H9 (cell line): ENCODE results near the gene ZDHHC9. TPM values are rescaled to one million over a fixed set of nuclear protein-coding genes. Genes with fewer than 3 reads are reported as not detected.
A peak's percentile ranks its signal among the peaks of the same experiment; 100 is the strongest.

Experiments used
- DNase-seq: peaks from one replicate; pipeline ENCODE4 v3.0.0-alpha.2; 2017
- H2AFZ ChIP-seq: one replicate; pipeline ENCODE4 v1.6.1; 2013; ENCODE audit warnings: mild to moderate bottlenecking, low read length, control low read depth, moderate library complexity
- H2AK5ac ChIP-seq: 2 replicates; pipeline ENCODE4 v1.6.1; 2013; ENCODE audit warnings: low read length, control low read depth, mixed read lengths; ENCODE audit not compliant: insufficient read length
- H2BK120ac ChIP-seq: one replicate; pipeline ENCODE4 v1.6.1; 2013; ENCODE audit warnings: low read depth, mild to moderate bottlenecking, low read length, control low read depth, inconsistent platforms; ENCODE audit not compliant: poor library complexity, severe bottlenecking
- H2BK12ac ChIP-seq: 2 replicates; pipeline ENCODE4 v1.6.1; 2013; ENCODE audit warnings: low read length, control low read depth, mixed read lengths, low read depth; ENCODE audit not compliant: insufficient read length
- H2BK15ac ChIP-seq: 2 replicates; pipeline ENCODE4 v1.6.1; 2013; ENCODE audit warnings: low read depth, low read length, control low read depth
- H2BK20ac ChIP-seq: one replicate; pipeline ENCODE4 v1.6.1; 2013; ENCODE audit warnings: low read depth, mild to moderate bottlenecking, low read length, control low read depth, inconsistent platforms; ENCODE audit not compliant: poor library complexity, severe bottlenecking
- H2BK5ac ChIP-seq: 2 replicates; pipeline ENCODE4 v1.6.1; 2013; ENCODE audit warnings: low read length, control low read depth, mixed read lengths; ENCODE audit not compliant: insufficient read length
- H3K14ac ChIP-seq: 2 replicates; pipeline ENCODE4 v1.6.1; 2013; ENCODE audit warnings: low read length, control low read depth; ENCODE audit not compliant: insufficient read depth
- H3K18ac ChIP-seq: 2 replicates; pipeline ENCODE4 v1.6.1; 2013; ENCODE audit warnings: low read depth, mild to moderate bottlenecking, mixed read lengths, low read length, control low read depth; ENCODE audit not compliant: insufficient read length
- H3K23ac ChIP-seq: 2 replicates; pipeline ENCODE4 v1.6.1; 2013; ENCODE audit warnings: low read length, control low read depth, mixed read lengths, low read depth; ENCODE audit not compliant: insufficient read length
- H3K23me2 ChIP-seq: 2 replicates; pipeline ENCODE4 v1.6.1; 2013; ENCODE audit warnings: low read depth, mild to moderate bottlenecking, mixed read lengths, low read length, control low read depth; ENCODE audit not compliant: insufficient read length, poor library complexity, severe bottlenecking
- H3K27ac ChIP-seq: 2 replicates; pipeline ENCODE4 v1.5.1; 2013; ENCODE audit warnings: low read length, control low read depth, mixed read lengths, low read depth; ENCODE audit not compliant: insufficient read length
- H3K27me3 ChIP-seq: 2 replicates; pipeline ENCODE4 v1.6.1; 2013; ENCODE audit warnings: low read length, control low read depth, inconsistent platforms; ENCODE audit not compliant: insufficient read depth
- H3K4ac ChIP-seq: 2 replicates; pipeline ENCODE4 v1.6.1; 2013; ENCODE audit warnings: low read depth, mild to moderate bottlenecking, control low read depth, inconsistent platforms, low read length, moderate library complexity
- H3K4me1 ChIP-seq: 2 replicates; pipeline ENCODE4 v1.6.1; 2013; ENCODE audit warnings: low read length, control low read depth, inconsistent platforms; ENCODE audit not compliant: insufficient read depth
- H3K4me2 ChIP-seq: 2 replicates; pipeline ENCODE4 v1.6.1; 2013; ENCODE audit warnings: low read length, control low read depth, mixed read lengths; ENCODE audit not compliant: insufficient read length, insufficient read depth
- H3K56ac ChIP-seq: 2 replicates; pipeline ENCODE4 v1.6.1; 2013; ENCODE audit warnings: low read depth, mild to moderate bottlenecking, mixed read lengths, low read length, control low read depth; ENCODE audit not compliant: insufficient read length
- H3K79me1 ChIP-seq: 2 replicates; pipeline ENCODE4 v1.6.1; 2013; ENCODE audit warnings: low read depth, mild to moderate bottlenecking, moderate library complexity, low read length, control low read depth, inconsistent platforms; ENCODE audit not compliant: insufficient read depth, poor library complexity, severe bottlenecking
- H3K79me2 ChIP-seq: 2 replicates; pipeline ENCODE4 v1.6.1; 2013; ENCODE audit warnings: low read length, control low read depth, inconsistent platforms; ENCODE audit not compliant: insufficient read depth
- H3K9ac ChIP-seq: 2 replicates; pipeline ENCODE4 v1.6.1; 2013; ENCODE audit warnings: low read length, control low read depth, mixed read lengths; ENCODE audit not compliant: insufficient read length; ENCODE audit errors: extremely low read depth
- H3K9me3 ChIP-seq: one replicate; pipeline ENCODE4 v1.6.1; 2013; ENCODE audit warnings: low read depth, low read length, inconsistent platforms; ENCODE audit not compliant: control insufficient read depth
- H3T11ph ChIP-seq: one replicate; pipeline ENCODE4 v1.6.1; 2013; ENCODE audit warnings: mild to moderate bottlenecking, low read length, control low read depth, inconsistent platforms
- H4K20me1 ChIP-seq: one replicate; pipeline ENCODE4 v1.6.1; 2013; ENCODE audit not compliant: control insufficient read depth, insufficient read length, insufficient read depth
- H4K5ac ChIP-seq: 2 replicates; pipeline ENCODE4 v1.6.1; 2013; ENCODE audit warnings: low read depth, mild to moderate bottlenecking, mixed read lengths, low read length, control low read depth; ENCODE audit not compliant: insufficient read length
- H4K8ac ChIP-seq: replicated peaks from 2 replicates; pipeline ENCODE4 v1.6.1; 2013; ENCODE audit warnings: low read length, control low read depth, mixed read lengths, low read depth; ENCODE audit not compliant: insufficient read length
- H4K91ac ChIP-seq: 2 replicates; pipeline ENCODE4 v1.6.1; 2013; ENCODE audit warnings: low read depth, mild to moderate bottlenecking, moderate library complexity, mixed read lengths, low read length, control low read depth; ENCODE audit not compliant: insufficient read length
- H3K27ac Mint-ChIP-seq, 3 experiments: 2 replicates in 2 of 3; 3 replicates in 1 of 3; pipeline ENCODE4 v1.8.0; 2020 to 2021; ENCODE audit warnings: mixed read lengths in 3 of 3, mild to moderate bottlenecking in 1 of 3, moderate library complexity in 1 of 3
- H3K27me3 Mint-ChIP-seq: 2 replicates; pipeline ENCODE4 v1.8.0; 2021; ENCODE audit warnings: low read depth, mild to moderate bottlenecking, moderate library complexity, mixed read lengths
- H3K36me3 Mint-ChIP-seq, 3 experiments: 2 replicates in 2 of 3; 3 replicates in 1 of 3; pipeline ENCODE4 v1.8.0; 2020 to 2021; ENCODE audit warnings: low read depth in 3 of 3, mixed read lengths in 3 of 3; ENCODE audit not compliant: insufficient read depth in 1 of 3
- H3K4me1 Mint-ChIP-seq, 2 experiments: 2 replicates each; pipeline ENCODE4 v1.8.0; 2020; ENCODE audit warnings: mixed read lengths in 2 of 2
- H3K4me3 Mint-ChIP-seq, 2 experiments: 2 replicates in 1 of 2; 3 replicates in 1 of 2; pipeline ENCODE4 v1.8.0; 2020 to 2021; ENCODE audit warnings: mild to moderate bottlenecking in 2 of 2, mixed read lengths in 2 of 2, moderate library complexity in 1 of 2
- H3K9me3 Mint-ChIP-seq, 2 experiments: 2 replicates in 1 of 2; 3 replicates in 1 of 2; pipeline ENCODE4 v1.8.0; 2020; ENCODE audit warnings: mild to moderate bottlenecking in 2 of 2, mixed read lengths in 2 of 2, moderate library complexity in 1 of 2
- CTCF ChIP-seq: fragments of 200-600 bp; sonication (generic); conservative IDR thresholded peaks from 3 replicates; pipeline ENCODE4 v1.8.0; 2021; ENCODE audit warnings: antibody characterized with exemption, mild to moderate bottlenecking
- WGBS: extraction: QIAGEN DNeasy Blood & Tissue Kit; methylation state at CpG from one replicate; pipeline ENCODE4 v1.1.7; 2013; ENCODE audit warnings: missing lambda C conversion rate, low lambda C conversion rate, mixed read lengths; ENCODE audit not compliant: insufficient read length; ENCODE audit errors: extremely low coverage; 5-methylcytosine and 5-hydroxymethylcytosine counted together
- long read RNA-seq: library from polyadenylated mRNA; unstranded; transcript quantifications from one replicate; pipeline ENCODE4 v2.0.0, GENCODE V29; 2020
- total RNA-seq: library from RNA; stranded (reverse); gene quantifications from 2 replicates; pipeline ENCODE4 v1.2.1, GENCODE V29; 2021

ZDHHC9 gene
- 20.2 and 21.0 TPM in 2 replicates for total RNA-seq
- long read RNA-seq, full-length matches to known transcripts: 77 of 113 reads
- long read RNA-seq, partial matches to known transcripts: 3 of 113 reads
- long read RNA-seq, other reads (novel, unspliced or antisense): 33 of 113 reads

- no peak within 1 kb of the TSS for H3K23ac ChIP-seq
- no peak for TF ChIP-seq CTCF
- H3K14ac ChIP-seq: no peak within 1 kb of the TSS
- no peak within 1 kb of the TSS for H2BK12ac ChIP-seq
- DNase-seq: peak; percentile 92
- H2AFZ ChIP-seq: no peak within 1 kb of the TSS
- Mint-ChIP-seq H3K36me3 (peaks cover 12 to 27% (median 12%) of the 10 kb centered on the region in 3 experiments), H3K27ac (peak within 1 kb of the TSS in 2 of 3 experiments; percentile 68 to 82; a peak in 5 of 7 replicates), H3K4me3 (peak within 1 kb of the TSS; percentile 88 to 94), H3K27me3 (peaks cover 4% of the 10 kb centered on the region), H3K9me3 (peaks cover 0 to 76% of the 10 kb centered on the region in 2 experiments; a peak in 3 of 5 replicates), H3K4me1 (peaks cover 10 to 15% of the 10 kb centered on the region in 2 experiments)
- H2BK120ac ChIP-seq: no peak within 1 kb of the TSS
- no peak within 1 kb of the TSS for H3K56ac ChIP-seq
- H3K79me1 ChIP-seq: no peaks in the 10 kb centered on the region
- no peak within 1 kb of the TSS for H2AK5ac ChIP-seq
- peaks cover 8% of the 10 kb centered on the region for H3K9me3 ChIP-seq
- no peak within 1 kb of the TSS for H3K27ac ChIP-seq
- H2BK5ac ChIP-seq: no peak within 1 kb of the TSS
- H4K20me1 ChIP-seq: no peaks in the 10 kb centered on the region
- H4K5ac ChIP-seq: no peak within 1 kb of the TSS
- no peaks in the 10 kb centered on the region for H3K4me1 ChIP-seq
- WGBS: no CpG with 5 or more reads among the region's 72 CpGs
- H3K23me2 ChIP-seq: peaks cover 3% of the 10 kb centered on the region
- no peak within 1 kb of the TSS for H2BK15ac ChIP-seq
- no peak within 1 kb of the TSS for H4K91ac ChIP-seq
- no peak within 1 kb of the TSS for H3T11ph ChIP-seq
- peak within 1 kb of the TSS; percentile 61 for H3K9ac ChIP-seq
- peak within 1 kb of the TSS; percentile 65 for H3K4me2 ChIP-seq
- no peak within 1 kb of the TSS for H2BK20ac ChIP-seq
- H3K79me2 ChIP-seq: no peaks in the 10 kb centered on the region
- no peaks in the 10 kb centered on the region for H3K27me3 ChIP-seq
- H4K8ac ChIP-seq: no peak within 1 kb of the TSS
- no peak within 1 kb of the TSS for H3K4ac ChIP-seq
- no peak within 1 kb of the TSS for H3K18ac ChIP-seq
Observed at GRCh38 chrX:129843459-129844306, at the start of gene ZDHHC9. Gene ZDHHC9, minus strand, starts transcription at chrX:129843886. Its CDS starts 1,941 bp downstream, at chrX:129841945.
